ENCODE data around the gene C4B. TPM values are rescaled to one million over a fixed set of nuclear protein-coding genes. Genes with fewer than 3 reads are reported as not detected.
"Not testable (repeated sequence)": the region's sequence is repeated elsewhere in the genome, so short reads cannot be mapped to it uniquely, and the experiment has no call there.

C4B gene
- total and polyA plus RNA-seq, 2 donors (not counting 1 experiment from before 2014, with no cell fraction given) = 16.2 to 19.0 TPM

- DNase-seq (ENCODE audit: low read depth in 2 of 2) = no peak
- Histone ChIP-seq H3K9me3 (ENCODE audit: control insufficient read depth, insufficient read depth, low read depth, low read length) (no peaks in the 10 kb centered on the region), H2AFZ (ENCODE audit: low read length) (no peak overlapping the region), H4K20me1 (ENCODE audit: control insufficient read depth, extremely low read depth, insufficient read depth, low read length) (no peaks in the 10 kb centered on the region), H3K4me3 (replicated peaks in 1 of 4; ENCODE audit: control extremely low read depth in 1 of 4, insufficient read depth in 1 of 4, low read depth in 3 of 4, low read length in 4 of 4) (no peak overlapping the region), H3K27ac (ENCODE audit: insufficient read depth, low read length) (no peak overlapping the region), H3K79me2 (ENCODE audit: control insufficient read depth, insufficient read depth, low read length) (no peaks in the 10 kb centered on the region), H3K4me1 (ENCODE audit: control insufficient read depth, extremely low read depth, insufficient read depth, low read length) (no peaks in the 10 kb centered on the region), H3K4me2 (ENCODE audit: extremely low read depth, insufficient read depth, low read length) (no peak overlapping the region), H3K27me3 (ENCODE audit: control insufficient read depth, insufficient read depth, low read length) (no peaks in the 10 kb centered on the region), H3K36me3 (ENCODE audit: control insufficient read depth, insufficient read depth, low read length) (no peaks in the 10 kb centered on the region), H3K9ac (ENCODE audit: insufficient read depth, low read length) (no peak overlapping the region)
- no peak for TF ChIP-seq EZH2 (IDR thresholded peaks at IDR 0.05; ENCODE audit: low read length, missing control alignments)
- no peak for TF ChIP-seq CTCF (conservative IDR thresholded peaks at IDR 0.05 in 1 of 2, IDR thresholded peaks at IDR 0.05 in 1 of 2; ENCODE audit: low read depth in 1 of 2, low read length in 2 of 2)
Observed at GRCh38 chr6:32060966-32061655, 46.5 kb downstream of the C4B start.

GRCh38 chr6:32064706-32065105, 50.1 kb downstream of the C4B start:
- no peaks in the 10 kb centered on the region for H3K27me3 ChIP-seq (ENCODE audit: control insufficient read depth, insufficient read depth, low read length)
- DNase-seq (ENCODE audit: low read depth in 2 of 2) = no peak
- no peak overlapping the region for H3K4me3 ChIP-seq (replicated peaks in 1 of 4; ENCODE audit: control extremely low read depth in 1 of 4, insufficient read depth in 1 of 4, low read depth in 3 of 4, low read length in 4 of 4)
- H3K4me2 ChIP-seq (ENCODE audit: extremely low read depth, insufficient read depth, low read length) = no peak overlapping the region
- no peaks in the 10 kb centered on the region for H3K9me3 ChIP-seq (ENCODE audit: control insufficient read depth, insufficient read depth, low read depth, low read length)
- no peaks in the 10 kb centered on the region for H4K20me1 ChIP-seq (ENCODE audit: control insufficient read depth, extremely low read depth, insufficient read depth, low read length)
- no peaks in the 10 kb centered on the region for H3K79me2 ChIP-seq (ENCODE audit: control insufficient read depth, insufficient read depth, low read length)
- H2AFZ ChIP-seq (ENCODE audit: low read length) = no peak overlapping the region
- H3K36me3 ChIP-seq (ENCODE audit: control insufficient read depth, insufficient read depth, low read length) = no peaks in the 10 kb centered on the region
- no peak overlapping the region for H3K9ac ChIP-seq (ENCODE audit: insufficient read depth, low read length)
- H3K4me1 ChIP-seq (ENCODE audit: control insufficient read depth, extremely low read depth, insufficient read depth, low read length) = no peaks in the 10 kb centered on the region
- H3K27ac ChIP-seq (ENCODE audit: insufficient read depth, low read length) = no peak overlapping the region
- no peak for TF ChIP-seq EZH2 (IDR thresholded peaks at IDR 0.05; ENCODE audit: low read length, missing control alignments)
- TF ChIP-seq CTCF (conservative IDR thresholded peaks at IDR 0.05 in 1 of 2, IDR thresholded peaks at IDR 0.05 in 1 of 2; ENCODE audit: low read depth in 1 of 2, low read length in 2 of 2) = no peak

- H3K27ac ChIP-seq (ENCODE audit: insufficient read depth, low read length); H3K4me1 ChIP-seq (ENCODE audit: control insufficient read depth, extremely low read depth, insufficient read depth, low read length); H4K20me1 ChIP-seq (ENCODE audit: control insufficient read depth, extremely low read depth, insufficient read depth, low read length); H3K4me3 ChIP-seq (replicated peaks in 1 of 4; ENCODE audit: control extremely low read depth in 1 of 4, insufficient read depth in 1 of 4, low read depth in 3 of 4, low read length in 4 of 4); H2AFZ ChIP-seq (ENCODE audit: low read length); H3K4me2 ChIP-seq (ENCODE audit: extremely low read depth, insufficient read depth, low read length); H3K27me3 ChIP-seq (ENCODE audit: control insufficient read depth, insufficient read depth, low read length); H3K36me3 ChIP-seq (ENCODE audit: control insufficient read depth, insufficient read depth, low read length); H3K9ac ChIP-seq (ENCODE audit: insufficient read depth, low read length); H3K9me3 ChIP-seq (ENCODE audit: control insufficient read depth, insufficient read depth, low read depth, low read length); H3K79me2 ChIP-seq (ENCODE audit: control insufficient read depth, insufficient read depth, low read length); DNase-seq (ENCODE audit: low read depth in 2 of 2): not testable (repeated sequence)
Observed at GRCh38 chr6:32067521-32067920, 52.9 kb downstream of the C4B start.

- not testable (repeated sequence) for DNase-seq (ENCODE audit: low read depth in 2 of 2); H3K4me3 ChIP-seq (replicated peaks in 1 of 4; ENCODE audit: control extremely low read depth in 1 of 4, insufficient read depth in 1 of 4, low read depth in 3 of 4, low read length in 4 of 4); H4K20me1 ChIP-seq (ENCODE audit: control insufficient read depth, extremely low read depth, insufficient read depth, low read length); H2AFZ ChIP-seq (ENCODE audit: low read length); H3K36me3 ChIP-seq (ENCODE audit: control insufficient read depth, insufficient read depth, low read length); H3K9me3 ChIP-seq (ENCODE audit: control insufficient read depth, insufficient read depth, low read depth, low read length); H3K27me3 ChIP-seq (ENCODE audit: control insufficient read depth, insufficient read depth, low read length); H3K79me2 ChIP-seq (ENCODE audit: control insufficient read depth, insufficient read depth, low read length); H3K4me1 ChIP-seq (ENCODE audit: control insufficient read depth, extremely low read depth, insufficient read depth, low read length); H3K4me2 ChIP-seq (ENCODE audit: extremely low read depth, insufficient read depth, low read length); H3K27ac ChIP-seq (ENCODE audit: insufficient read depth, low read length); H3K9ac ChIP-seq (ENCODE audit: insufficient read depth, low read length)
Observed at GRCh38 chr6:32068315-32068714, 53.7 kb downstream of the C4B start.

Data from fibroblast of lung (primary cell).